GM11168 (cell line): ENCODE measurements around the gene RYR2.

Source experiments
- in situ Hi-C: fragments of 300-500 bp; cut with MboI; formaldehyde crosslinking; loops from one replicate; pipeline ENCODE4 v1.12.0; 2022; ENCODE audit warnings: low sequenced_read_pairs; ENCODE audit not compliant: unreplicated experiment

RYR2 gene

DNA sequence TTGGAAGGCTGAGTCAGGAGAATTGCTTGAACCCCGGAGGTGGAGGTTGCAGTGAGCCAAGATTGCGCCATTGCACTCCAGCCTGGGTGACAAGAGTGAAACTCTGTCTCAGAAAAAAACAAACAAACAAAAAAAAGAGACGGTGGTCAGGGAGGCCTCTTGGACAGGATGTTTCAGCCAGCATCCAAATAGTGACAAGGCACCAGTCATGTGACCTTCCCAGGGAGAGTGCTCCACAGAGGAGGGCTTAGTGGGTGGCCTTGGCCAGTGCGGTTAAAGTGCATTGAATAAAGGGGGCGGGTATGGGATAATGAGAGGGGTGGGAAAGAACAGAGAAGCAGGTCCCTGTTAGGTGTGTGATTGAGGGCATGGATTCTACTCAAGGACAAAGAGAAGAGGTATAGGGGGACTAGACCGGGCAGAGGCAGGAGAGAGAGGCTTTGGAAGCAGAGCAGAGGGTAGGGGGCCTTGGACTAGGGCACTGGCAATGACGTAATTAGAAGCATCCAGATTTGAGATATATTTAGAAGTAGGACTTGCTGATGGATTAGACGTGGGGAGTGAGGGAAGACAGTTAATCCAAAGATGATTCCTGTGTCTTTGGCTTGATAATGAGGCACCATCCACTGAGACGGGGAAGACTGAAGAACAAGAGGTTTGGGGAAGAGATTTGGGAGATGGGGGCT is 12.0 kb upstream of the RYR2 start:
- in situ Hi-C loops, result no loop called here

DNA sequence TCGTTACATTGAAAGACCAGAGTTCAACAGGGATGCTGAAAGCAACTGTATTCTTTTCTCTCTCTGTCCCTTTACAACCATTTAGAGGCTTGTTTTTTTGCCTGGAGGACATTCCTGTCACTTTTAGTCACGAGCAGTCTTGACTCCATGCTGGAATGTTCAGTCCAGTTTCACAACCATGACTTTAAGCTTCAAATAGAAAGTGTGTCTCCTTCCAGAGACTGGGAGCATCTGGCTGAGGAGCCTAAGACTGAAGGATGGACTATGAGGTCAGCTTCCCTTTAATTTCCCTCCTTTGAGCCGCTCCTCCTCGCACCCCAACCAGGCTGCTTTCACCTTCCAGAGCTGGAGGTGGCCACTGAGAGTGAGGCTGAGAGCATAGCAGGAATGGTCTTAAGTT is 10.5 kb upstream of the RYR2 start:
- in situ Hi-C loops, result no loop called here

DNA sequence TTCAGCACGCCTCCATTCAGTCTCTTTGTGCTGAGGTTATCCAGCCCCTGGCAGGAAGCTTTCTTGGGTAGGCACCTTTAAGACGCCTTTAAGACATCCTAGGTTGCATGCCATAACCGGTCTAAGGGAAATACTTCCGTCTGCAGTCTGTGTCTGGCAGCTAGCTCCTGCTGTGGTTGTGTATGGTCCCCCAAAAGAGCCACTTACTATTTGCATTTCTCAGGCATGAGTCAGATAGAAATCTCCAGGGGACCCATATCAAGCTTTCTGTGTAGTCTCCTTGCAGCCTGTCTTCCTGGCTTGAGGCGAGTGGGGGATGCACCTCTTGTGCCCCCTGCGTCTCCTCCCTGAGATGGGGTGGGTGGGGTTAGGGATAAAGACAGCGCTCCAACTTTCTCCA is 10.0 kb upstream of the RYR2 start:
- in situ Hi-C loops, result no loop called here

DNA sequence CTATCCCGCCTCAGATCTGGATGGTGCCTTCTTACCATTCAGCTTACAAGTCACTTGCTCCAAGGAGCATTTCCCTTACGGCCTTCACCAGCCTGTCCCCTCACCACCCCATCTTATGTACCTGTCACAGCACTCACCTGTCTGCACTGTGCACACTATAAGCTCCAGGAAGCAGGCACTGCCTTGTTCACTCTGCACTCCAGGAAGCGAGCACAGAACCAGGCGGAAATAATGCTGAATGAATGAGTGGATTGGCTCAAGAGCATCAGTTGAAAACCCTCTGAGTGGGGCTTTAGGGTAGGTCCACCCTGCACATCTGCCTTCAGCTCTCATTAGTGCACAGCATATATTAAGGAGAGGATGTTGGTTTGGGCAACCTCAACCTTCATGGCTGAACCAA is 8.9 kb upstream of the RYR2 start:
- in situ Hi-C loops, result no loop called here

DNA sequence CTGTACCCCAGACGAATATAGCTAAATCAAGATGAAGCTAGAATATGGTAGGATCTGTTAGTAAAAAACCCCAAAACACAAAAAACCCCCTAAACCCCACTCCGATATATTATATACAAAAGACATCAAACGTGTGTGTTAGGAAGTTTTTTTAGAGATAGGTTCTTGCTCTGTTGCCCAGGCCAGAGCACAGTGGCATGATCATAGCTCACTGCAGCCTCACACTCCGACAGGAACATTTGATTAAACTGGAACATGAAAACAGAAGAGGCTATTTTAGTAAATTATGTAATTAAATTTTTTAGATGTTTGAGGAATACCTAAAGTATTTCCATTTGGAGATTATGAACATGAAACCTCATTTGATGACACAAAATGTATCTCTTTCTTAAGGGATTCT is 8.2 kb upstream of the RYR2 start:
- in situ Hi-C loops, result no loop called here

DNA sequence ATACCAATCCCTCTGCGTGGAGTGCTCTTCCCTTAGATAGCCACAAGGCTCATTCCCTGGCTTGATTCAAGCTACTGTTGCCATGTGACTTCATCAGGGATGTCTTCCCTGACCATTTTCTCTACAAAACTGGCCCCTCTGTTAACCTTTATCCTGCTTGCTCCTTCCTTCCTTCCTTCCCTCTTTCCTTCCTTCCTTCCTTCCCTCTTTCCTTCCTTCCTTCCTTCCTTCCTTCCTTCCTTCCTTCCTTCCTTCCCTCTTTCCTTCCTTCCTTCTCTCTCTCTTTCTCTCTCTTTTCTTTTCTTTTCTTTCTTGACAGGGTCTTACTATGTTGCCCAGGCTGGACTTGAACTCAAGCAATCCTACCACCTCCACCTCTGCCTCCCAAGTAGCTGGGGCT is 6.2 kb upstream of the RYR2 start:
- in situ Hi-C loops, result no loop called here

DNA sequence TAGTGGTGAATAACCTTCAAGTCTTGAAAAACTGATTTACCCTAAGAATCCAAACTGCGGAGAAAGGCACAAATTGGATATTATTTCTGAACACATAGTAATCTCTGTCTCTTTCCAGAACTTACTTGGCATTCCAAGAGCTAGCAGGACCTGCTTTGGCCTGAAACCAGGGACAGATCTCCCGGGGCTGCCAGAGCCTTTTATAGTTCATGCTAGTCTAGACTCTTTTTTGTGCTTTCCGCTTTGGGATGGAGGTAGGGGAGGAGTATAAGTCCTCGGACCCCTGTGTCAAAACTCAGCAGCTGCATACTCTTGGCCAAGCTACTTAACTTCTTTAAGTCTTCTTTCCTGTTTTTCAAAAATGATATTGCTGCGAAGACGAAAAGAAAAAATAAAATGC is 3.8 kb upstream of the RYR2 start:
- in situ Hi-C loops, result no loop called here

DNA sequence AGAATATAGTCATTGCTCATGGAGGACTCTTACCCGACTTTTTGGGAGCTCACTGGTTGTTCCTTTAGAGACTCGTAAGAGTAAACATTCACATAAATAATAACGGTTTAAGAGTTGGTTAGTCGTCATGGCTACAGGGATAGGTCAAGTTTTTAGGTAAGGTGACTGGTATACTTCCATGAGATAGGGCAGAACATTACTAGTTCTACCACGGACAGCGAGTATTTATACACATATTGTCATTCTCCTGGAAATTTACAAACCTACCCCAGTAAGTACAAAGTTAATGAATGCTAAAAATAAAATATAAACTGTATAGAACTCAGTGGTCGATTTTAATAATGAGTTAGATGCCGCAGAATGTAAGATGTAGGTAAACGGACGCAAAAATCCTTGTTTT is 1.2 kb upstream of the RYR2 start:
- in situ Hi-C loops, result no loop called here

DNA sequence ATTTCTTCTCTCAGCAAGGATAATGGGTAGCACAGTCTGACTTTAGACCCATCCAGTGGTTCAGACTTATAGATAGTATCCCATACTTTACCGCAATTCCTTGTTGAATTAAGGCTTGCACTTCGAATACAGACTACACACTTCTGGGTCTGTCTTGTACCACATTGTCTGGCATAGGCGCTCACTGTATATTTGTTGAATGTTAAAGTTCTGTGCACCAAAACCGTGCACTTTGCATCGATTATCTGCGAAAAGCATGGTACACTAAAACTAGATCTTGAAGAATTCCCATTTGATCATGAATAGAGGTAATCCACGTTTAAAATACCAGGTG is 556 bp upstream of the RYR2 start:
- in situ Hi-C loops, result no loop called here

DNA sequence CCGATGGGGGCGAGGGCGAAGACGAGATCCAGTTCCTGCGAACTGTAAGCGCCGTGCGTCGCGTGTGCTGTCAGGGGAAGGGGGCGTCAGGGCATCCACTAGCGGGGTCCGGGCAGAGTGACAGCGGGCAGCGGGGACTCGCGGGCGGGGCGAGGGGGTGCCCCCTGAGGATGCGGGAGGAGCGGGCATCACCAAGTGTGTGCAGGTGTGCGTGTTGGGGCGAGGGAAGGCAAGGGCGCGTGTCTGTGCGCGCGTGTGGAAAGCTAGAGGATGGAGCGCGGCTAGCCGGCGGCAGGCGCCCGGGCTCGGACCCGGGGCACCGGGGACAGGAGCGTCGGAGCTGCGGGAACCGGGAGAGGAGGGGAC is 525 bp downstream of the RYR2 start:
- in situ Hi-C loops, result no loop called here

DNA sequence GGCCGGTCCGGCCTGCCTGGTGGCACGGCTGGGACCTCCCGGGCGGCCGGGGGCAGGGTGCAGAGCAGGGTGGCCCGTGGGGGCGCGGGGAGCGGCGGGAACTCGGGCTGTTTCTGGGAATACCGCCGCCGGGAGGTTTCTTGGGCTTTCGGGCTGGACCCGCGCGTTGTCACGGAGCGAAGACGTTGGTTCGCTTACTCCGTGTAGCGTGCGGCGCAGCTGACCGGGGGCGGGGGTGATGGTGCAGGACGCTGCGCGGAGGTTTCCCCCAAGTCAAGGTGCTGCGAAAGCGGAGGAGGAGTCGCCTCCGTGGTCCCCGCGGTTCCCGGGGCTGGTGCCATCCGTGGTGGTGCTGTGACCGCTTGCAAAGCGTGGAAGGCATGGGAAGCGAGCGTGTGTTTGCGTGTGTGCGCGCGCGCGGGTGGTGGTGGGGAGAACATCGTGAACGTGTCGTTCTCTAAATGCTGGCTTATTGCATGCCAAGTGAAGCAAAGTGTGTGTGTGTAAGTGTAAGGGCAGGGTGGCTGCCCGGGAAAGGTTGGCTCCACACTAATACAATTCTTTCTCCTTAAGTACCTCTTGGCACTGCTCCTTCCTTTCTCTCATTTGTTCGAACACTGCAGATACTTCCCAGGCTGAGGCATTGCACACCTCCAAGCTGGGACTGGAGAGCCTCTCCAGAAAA is 1.1 kb downstream of the RYR2 start:
- in situ Hi-C loops, result no loop called here

DNA sequence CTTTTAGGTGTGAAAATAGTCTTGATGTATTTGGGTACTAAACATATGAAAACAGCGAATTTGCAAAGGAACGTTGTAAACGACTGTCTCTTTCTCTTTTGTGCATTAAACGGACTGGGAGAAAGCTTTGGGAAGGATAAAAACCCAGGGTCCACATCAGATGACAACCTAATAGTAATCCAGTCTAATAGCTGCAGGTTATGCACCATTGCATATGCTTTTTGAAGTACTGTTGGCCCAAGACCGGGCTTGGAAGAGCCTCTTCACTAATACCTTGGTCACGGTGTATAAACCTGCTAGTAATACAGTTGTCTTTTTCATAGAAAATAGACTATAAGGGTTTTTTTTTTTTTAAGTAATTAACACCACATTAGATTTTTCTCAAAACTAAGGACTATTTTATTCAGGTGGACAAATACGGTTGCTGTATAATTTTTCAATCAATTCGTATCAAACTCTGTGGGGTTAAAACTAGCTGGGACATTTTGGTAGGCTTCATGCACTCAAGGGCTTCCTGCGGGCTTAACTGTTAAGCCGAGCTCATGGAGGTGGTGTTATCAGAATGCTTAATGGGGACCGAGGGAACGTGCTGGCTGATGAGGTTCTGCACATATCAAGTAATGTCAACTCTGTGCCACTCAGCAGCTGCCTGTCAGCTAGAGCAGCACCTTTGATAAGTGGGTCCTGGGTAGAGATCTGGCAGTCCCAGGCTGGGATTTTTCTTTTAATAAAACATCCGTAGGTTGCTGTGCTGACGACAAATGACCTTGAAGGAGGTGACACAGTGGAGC is 2.1 kb downstream of the RYR2 start:
- in situ Hi-C loops, result no loop called here

DNA sequence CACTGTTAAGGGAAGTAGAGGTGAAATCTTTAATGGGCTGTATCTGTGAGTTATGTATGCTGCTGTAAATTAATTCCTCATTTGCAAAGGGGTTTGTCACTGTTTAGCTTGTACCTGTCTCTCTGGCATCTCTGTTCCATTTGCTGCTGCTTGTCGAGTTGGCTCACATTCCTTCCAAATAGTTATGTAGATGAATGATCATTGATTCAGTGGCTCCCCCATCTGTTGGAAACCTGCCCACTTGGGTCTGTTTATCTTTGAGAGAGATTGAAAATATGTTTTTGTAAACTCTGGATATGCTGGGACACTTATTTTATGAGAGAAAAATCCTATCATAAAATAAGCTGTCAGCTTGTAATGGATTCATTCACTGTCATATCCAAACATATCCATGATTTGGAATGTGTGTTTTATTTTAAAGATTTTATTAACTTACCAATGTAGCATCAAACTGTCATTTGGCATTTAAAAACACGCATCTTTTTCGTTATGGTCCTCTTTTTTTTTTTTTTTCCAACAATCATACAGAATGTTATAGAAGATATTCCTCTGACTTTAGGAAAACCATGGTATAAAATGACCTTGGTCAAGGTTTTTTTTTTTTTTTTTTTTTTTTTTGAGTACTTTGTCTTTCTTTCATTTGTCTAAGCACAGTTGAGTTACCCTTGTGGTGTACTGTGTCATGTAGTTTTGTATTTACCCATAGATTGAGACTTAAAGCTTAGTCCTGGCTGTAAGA is 3.5 kb downstream of the RYR2 start:
- in situ Hi-C loops, result no loop called here

DNA sequence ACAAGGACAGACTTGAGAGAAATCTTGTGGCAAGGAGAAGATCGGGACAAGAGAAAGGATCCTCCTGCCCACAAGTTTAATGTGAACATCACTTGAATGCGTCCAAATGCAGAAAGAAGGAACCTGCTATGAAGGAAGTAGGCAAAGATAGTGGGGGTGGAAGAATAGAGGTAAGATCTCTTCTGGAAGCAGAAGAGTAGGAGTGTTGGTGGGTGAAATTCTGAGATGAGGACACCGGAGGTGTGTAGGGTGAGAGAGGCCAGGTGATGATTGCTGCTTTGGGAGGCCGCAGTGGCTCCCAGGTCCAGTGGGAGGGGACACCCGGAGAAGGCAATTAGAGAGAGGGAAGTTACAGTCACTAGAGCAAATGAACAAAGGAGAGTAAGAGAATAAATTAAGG is 6.8 kb downstream of the RYR2 start:
- in situ Hi-C loops, result no loop called here

DNA sequence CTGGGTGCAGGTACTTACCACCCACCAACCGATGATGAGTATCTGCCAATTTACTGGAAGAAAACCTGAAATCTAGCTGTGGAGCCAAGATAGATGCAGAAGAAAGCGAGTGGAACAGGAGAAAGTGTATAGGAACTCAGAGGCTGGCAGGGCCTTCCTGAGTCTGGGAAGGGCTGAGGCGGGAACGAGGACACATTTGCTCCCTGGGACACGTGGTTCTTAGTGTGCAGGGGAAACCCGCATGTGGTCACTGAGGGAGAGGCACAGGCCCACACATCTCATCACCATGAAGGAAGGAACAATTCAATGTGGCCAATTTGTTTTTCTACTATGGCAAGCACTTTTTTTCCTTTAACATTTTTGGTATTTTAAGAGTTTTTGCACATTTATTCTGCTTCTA is 8.2 kb downstream of the RYR2 start:
- in situ Hi-C loops, result no loop called here

DNA sequence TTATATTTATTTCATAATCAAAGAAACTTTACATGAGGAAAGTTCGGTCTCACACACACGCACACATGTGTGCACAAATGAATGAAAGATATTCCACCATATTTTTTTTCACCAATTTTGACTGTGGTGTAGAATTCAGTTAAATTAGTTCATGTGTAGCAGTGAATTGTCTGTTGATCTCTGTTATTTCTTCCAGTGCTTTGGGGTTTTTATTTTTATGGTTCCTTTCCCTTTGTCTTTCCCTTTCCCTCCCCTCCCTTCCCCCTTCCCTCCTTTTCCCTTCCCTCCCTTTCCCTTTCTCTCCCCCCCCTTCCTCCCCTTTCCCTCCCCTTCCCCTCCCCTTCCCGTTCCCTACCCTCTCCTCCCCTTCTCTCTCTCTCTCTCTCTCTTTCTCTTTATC is 8.9 kb downstream of the RYR2 start:
- in situ Hi-C loops, result no loop called here

DNA sequence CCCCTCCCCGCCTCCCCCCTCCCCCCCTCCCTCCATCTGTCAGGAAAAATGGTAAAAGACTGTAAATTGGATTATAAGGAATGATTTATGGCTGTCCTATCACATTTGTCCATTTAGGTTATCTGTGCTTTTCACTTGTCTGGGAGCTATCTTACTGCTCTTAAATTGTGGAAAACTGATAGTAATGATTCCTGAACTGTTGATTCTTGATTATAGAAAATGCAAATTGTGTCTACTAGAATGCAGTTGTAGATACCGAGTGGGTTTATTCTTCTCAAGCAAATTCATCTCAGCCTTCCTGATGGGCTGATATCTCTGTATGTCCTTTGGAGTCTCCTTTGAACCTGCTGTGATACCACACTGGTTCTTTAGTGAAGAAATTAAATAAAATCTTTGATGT is 12.3 kb downstream of the RYR2 start:
- in situ Hi-C loops, result no loop called here

DNA sequence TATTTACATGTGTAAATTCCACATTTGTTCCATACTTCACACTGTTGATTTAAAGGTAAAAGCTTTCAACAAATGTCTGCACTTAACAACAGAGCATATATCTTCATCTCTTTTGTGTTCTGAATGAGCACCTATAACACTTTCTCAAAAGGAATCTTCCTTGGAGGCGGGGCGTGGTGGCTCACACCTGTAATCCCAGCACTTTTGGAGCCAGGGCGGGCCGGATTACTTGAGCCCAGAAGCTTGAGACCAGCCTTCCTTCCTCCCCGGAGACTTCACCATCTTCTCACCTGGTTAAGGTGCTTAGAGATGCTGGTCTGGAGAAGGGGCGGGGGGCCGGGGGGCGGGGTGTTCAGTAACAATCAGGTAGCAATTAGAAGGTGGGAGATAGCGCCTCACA is 16.5 kb downstream of the RYR2 start:
- in situ Hi-C loops, result no loop called here

DNA sequence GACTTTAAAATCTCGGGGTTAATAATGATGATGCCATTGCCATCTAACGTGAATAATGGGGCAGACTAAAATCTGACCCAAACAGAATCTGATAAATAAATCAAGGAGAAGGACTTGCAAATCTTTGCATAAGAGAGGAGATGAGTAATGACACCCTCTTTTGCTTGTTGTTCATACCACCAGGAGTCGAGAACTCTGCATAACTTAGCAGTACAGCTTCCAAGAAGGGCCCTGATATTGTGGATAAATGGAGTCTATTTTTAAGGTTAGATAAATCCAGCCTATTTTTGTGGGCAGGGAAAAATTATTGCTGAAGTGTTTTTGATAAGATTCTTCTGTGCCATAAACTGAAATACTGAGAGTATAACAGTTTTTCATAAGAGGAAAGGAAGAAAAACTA is 17.3 kb downstream of the RYR2 start:
- in situ Hi-C loops, result no loop called here

DNA sequence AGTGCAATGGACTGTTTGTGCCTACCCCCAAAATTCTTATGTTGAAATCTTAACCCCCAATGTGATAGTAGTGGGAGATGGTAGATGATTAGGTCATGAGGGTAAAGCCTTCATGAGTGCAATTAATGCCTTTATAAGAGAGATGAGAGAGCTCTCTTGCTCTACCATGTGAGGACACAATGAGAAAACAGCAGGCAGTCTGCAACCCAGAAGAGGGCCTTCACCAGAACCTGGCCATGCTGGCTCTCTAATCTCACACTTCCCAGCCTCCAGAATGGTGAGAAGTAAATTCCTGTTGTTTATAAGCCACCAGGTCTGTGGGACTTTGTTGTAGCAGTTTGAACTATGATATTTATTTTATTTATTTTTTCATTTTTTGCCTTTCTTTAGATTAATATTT is 21.0 kb downstream of the RYR2 start:
- in situ Hi-C loops, result no loop called here

DNA sequence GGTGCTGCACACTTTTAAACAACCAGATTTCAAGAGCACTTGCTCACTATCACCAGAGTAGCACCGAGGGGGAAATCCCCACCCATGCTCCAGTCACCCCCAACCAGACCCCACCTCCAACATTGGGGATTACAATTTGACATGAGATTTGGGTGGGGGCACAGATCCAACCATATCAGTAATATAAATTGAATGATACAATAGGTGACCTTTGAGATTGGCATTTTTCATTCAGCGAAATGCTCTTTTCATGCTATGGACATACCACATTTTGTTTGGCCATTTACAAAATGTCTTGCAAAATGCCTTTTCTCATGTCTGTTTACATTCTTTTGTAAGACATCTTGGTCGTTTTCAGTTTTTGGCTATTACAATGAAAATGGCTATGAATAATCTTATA is 23.9 kb downstream of the RYR2 start:
- in situ Hi-C loops, result no loop called here
